Uterus (tissue), 2 donors: ENCODE results near the gene LAX1.

Source experiments
- CTCF ChIP-seq, 4 experiments: fragments of 200-600 bp in 2 of 4; fragments of 450-650 bp in 2 of 4; sonication (generic) in 2 of 4; IDR thresholded peaks; one replicate each; pipeline ENCODE4 v1.5.1; 2016 to 2019; ENCODE audit warnings: antibody characterized with exemption in 4 of 4, mild to moderate bottlenecking in 2 of 4, moderate library complexity in 1 of 4
- POLR2A ChIP-seq, 2 donors: fragments of 450-650 bp; IDR thresholded peaks; one replicate each; pipeline ENCODE4 v1.6.1; 2016; ENCODE audit warnings: antibody characterized with exemption in 2 of 2, mild to moderate bottlenecking in 1 of 2, moderate library complexity in 1 of 2

- TF ChIP-seq CTCF (IDR thresholded peaks at IDR 0.05) (no peak), POLR2A (IDR thresholded peaks at IDR 0.05) (no peak)
Observed at GRCh38 chr1:203768256-203768655, 3.3 kb downstream of the LAX1 start.
